Astrocyte (in vitro differentiated cells and primary cell): ENCODE results near the gene KRTAP5-5. TPM values are rescaled to one million over a fixed set of nuclear protein-coding genes. Genes with fewer than 3 reads are reported as not detected.
"Not testable (repeated sequence)": the region's sequence is repeated elsewhere in the genome, so short reads cannot be mapped to it uniquely, and the experiment has no call there.

Source experiments
- DNase-seq: peaks from one replicate; pipeline ENCODE4 v3.0.0-alpha.2; 2010; ENCODE audit warnings: low read depth
- FAIRE-seq: peaks from 2 replicates; lab custom pipeline; 2011; peaks lifted over from hg19 to GRCh38; lab: Jason Lieb, UNC
- H2AFZ ChIP-seq: 2 replicates; pipeline ENCODE4 v1.6.0; 2012; ENCODE audit warnings: low read depth, low read length, inconsistent platforms
- H3K27ac ChIP-seq: 2 replicates; pipeline ENCODE4 v1.5.1; 2011; ENCODE audit warnings: low read depth, low read length, inconsistent platforms
- H3K27me3 ChIP-seq: 2 replicates; pipeline ENCODE4 v1.6.0; 2011; ENCODE audit warnings: low read length, inconsistent platforms; ENCODE audit not compliant: insufficient read depth
- H3K36me3 ChIP-seq: 2 replicates; pipeline ENCODE4 v1.5.1; 2011; ENCODE audit warnings: low read length, inconsistent platforms; ENCODE audit not compliant: insufficient read depth
- H3K4me1 ChIP-seq: 2 replicates; pipeline ENCODE4 v1.5.1; 2011; ENCODE audit warnings: low read length, inconsistent platforms; ENCODE audit not compliant: insufficient read depth
- H3K4me2 ChIP-seq: 2 replicates; pipeline ENCODE4 v1.6.0; 2012; ENCODE audit warnings: low read length, inconsistent platforms
- H3K4me3 ChIP-seq: 2 replicates; pipeline ENCODE4 v1.5.1; 2011; ENCODE audit warnings: low read depth, mild to moderate bottlenecking, low read length, inconsistent platforms; ENCODE audit not compliant: insufficient read depth
- H3K79me2 ChIP-seq: 2 replicates; pipeline ENCODE4 v1.6.0; 2012; ENCODE audit warnings: mild to moderate bottlenecking, low read length, inconsistent platforms; ENCODE audit not compliant: insufficient read depth
- H3K9ac ChIP-seq: 2 replicates; pipeline ENCODE4 v1.6.0; 2012; ENCODE audit warnings: mild to moderate bottlenecking, low read length, inconsistent platforms
- H3K9me3 ChIP-seq: 2 replicates; pipeline ENCODE4 v1.5.1; 2012; ENCODE audit warnings: low read depth, mild to moderate bottlenecking, low read length, inconsistent platforms; ENCODE audit not compliant: insufficient read depth
- H4K20me1 ChIP-seq: 2 replicates; pipeline ENCODE4 v1.6.0; 2012; ENCODE audit warnings: low read length, inconsistent platforms; ENCODE audit not compliant: insufficient read depth
- H3K27ac Mint-ChIP-seq: one replicate; pipeline ENCODE4 v1.8.0; 2021; ENCODE audit warnings: mild to moderate bottlenecking, mixed read lengths; ENCODE audit not compliant: unreplicated experiment
- H3K27me3 Mint-ChIP-seq: one replicate; pipeline ENCODE4 v1.8.0; 2021; ENCODE audit warnings: low read depth, mixed read lengths; ENCODE audit not compliant: unreplicated experiment
- H3K36me3 Mint-ChIP-seq: one replicate; pipeline ENCODE4 v1.8.0; 2021; ENCODE audit warnings: low read depth, mixed read lengths; ENCODE audit not compliant: unreplicated experiment
- H3K4me1 Mint-ChIP-seq: one replicate; pipeline ENCODE4 v1.8.0; 2021; ENCODE audit warnings: low read depth, mixed read lengths; ENCODE audit not compliant: unreplicated experiment
- H3K4me3 Mint-ChIP-seq: one replicate; pipeline ENCODE4 v1.8.0; 2021; ENCODE audit warnings: mild to moderate bottlenecking, moderate library complexity, mixed read lengths; ENCODE audit not compliant: unreplicated experiment
- H3K9me3 Mint-ChIP-seq: one replicate; pipeline ENCODE4 v1.8.0; 2021; ENCODE audit warnings: mild to moderate bottlenecking, mixed read lengths; ENCODE audit not compliant: unreplicated experiment
- EZH2 ChIP-seq: IDR thresholded peaks from 2 replicates; pipeline ENCODE4 v1.6.1; 2012; ENCODE audit warnings: mild to moderate bottlenecking, low read length, inconsistent platforms; ENCODE audit not compliant: insufficient read depth
- total RNA-seq: library from RNA; stranded (reverse); gene quantifications from 2 replicates; pipeline ENCODE4 v1.2.1, GENCODE V29; 2021
- TF ChIP-seq, protein P1 (sequence below): IDR thresholded peaks from 2 replicates; pipeline ENCODE4 v1.5.1; 2011; ENCODE audit warnings: low read depth, mild to moderate bottlenecking, inconsistent platforms, low read length, moderate library complexity; ENCODE audit not compliant: insufficient read depth

Gene KRTAP5-5
- total RNA-seq, 1 donor from 2014 or later = not detected

DNA sequence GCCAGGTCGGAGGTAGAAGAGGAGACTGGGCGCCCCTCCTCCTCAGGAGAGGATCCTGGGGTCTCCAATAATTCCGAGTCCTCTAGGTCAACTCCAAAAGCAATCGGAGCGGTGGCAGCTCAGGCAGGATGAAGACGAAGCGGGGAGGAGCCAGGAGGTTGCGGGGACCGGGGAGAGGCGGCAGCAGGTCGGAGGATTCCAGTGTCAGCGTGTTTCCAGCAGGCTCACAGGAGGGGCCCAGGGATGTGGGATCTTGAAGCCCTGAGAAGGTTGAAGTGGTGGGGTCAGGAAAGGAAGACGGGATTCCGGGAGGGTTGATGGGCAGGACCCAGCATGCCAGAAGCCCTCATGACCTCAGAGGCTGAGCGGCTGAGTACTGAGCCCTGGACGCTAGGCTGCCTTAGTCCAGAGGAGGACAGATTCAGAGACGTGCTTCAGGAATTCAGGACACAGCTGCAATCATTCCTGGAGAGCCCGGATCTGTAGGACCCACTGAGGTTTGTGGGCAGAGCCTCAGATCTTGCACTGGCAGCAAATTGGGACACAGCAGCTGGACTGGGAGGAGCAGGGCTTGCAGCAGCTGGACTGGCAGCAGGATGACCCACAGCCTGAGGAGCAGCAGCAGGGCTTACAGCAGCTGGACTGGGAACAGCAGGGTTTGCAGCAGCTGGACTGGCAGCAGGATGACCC lies 22.3 kb upstream of the KRTAP5-5 start:
- peaks cover 25% of the 10 kb centered on the region for H3K27me3 ChIP-seq
- H3K79me2 ChIP-seq, H3K36me3 ChIP-seq, H3K4me3 Mint-ChIP-seq, H3K36me3 Mint-ChIP-seq, H4K20me1 ChIP-seq, H3K4me3 ChIP-seq, DNase-seq, H3K9me3 Mint-ChIP-seq, H3K4me1 Mint-ChIP-seq, H3K4me2 ChIP-seq, H3K4me1 ChIP-seq, FAIRE-seq, H3K9ac ChIP-seq, H2AFZ ChIP-seq, H3K27ac ChIP-seq, H3K9me3 ChIP-seq: not testable (repeated sequence)
- H3K27ac Mint-ChIP-seq = peak overlapping the region; percentile 80
- peaks cover 34% of the 10 kb centered on the region for H3K27me3 Mint-ChIP-seq

DNA sequence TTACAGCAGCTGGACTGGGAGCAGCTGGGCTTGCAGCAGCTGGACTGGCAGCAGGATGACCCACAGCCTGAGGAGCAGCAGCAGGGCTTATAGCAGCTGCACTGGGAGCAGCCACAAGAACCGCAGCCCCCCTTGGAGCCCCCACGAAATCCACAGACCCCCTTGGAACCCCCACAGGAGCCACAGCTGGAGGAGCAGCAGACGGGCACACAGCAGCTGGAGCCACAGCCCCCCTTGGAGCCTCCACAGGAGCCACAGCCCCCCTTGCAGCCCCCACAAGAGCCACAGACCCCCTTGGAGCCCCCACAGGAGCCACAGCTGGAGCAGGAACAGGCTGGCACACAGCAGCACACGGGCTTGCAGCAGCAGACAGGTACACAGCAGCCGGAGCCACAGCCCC lies 21.7 kb upstream of the KRTAP5-5 start:
- H3K36me3 ChIP-seq, H3K27ac ChIP-seq, H3K36me3 Mint-ChIP-seq, H3K79me2 ChIP-seq, H2AFZ ChIP-seq, H4K20me1 ChIP-seq, DNase-seq, H3K9me3 Mint-ChIP-seq, H3K4me1 ChIP-seq, H3K4me3 Mint-ChIP-seq, H3K9me3 ChIP-seq, FAIRE-seq, H3K4me2 ChIP-seq, H3K4me3 ChIP-seq, H3K9ac ChIP-seq, H3K27ac Mint-ChIP-seq, H3K4me1 Mint-ChIP-seq: not testable (repeated sequence)
- peaks cover 32% of the 10 kb centered on the region for H3K27me3 Mint-ChIP-seq
- peaks cover 22% of the 10 kb centered on the region for H3K27me3 ChIP-seq

DNA sequence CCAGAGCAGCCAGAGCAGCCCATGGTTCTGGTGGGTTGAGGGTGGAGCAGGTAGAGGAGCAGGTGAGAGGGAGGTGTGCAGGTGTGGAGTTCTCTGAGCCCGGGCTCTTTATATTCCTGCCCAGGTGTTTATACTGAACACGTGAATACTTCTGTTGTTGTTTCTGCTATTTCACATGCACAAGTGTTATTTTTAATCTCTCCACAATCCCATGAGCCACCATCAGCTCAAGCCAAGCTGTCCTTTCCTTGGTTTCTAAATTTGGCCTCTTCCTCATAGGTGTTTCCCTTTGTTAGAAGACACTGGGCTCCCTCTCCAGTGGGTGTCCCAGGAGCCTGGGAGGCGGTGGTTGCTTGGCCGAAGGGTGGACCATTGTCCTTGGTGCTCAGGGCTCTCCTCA lies 21.2 kb upstream of the KRTAP5-5 start, which contains the start of gene KRTAP5-3:
KRTAP5-3 (minus strand) TSS at position 101 of the 400 bp plus-strand sequence; CDS start at position 23, 78 bp downstream.
- TF ChIP-seq, protein P1, sequence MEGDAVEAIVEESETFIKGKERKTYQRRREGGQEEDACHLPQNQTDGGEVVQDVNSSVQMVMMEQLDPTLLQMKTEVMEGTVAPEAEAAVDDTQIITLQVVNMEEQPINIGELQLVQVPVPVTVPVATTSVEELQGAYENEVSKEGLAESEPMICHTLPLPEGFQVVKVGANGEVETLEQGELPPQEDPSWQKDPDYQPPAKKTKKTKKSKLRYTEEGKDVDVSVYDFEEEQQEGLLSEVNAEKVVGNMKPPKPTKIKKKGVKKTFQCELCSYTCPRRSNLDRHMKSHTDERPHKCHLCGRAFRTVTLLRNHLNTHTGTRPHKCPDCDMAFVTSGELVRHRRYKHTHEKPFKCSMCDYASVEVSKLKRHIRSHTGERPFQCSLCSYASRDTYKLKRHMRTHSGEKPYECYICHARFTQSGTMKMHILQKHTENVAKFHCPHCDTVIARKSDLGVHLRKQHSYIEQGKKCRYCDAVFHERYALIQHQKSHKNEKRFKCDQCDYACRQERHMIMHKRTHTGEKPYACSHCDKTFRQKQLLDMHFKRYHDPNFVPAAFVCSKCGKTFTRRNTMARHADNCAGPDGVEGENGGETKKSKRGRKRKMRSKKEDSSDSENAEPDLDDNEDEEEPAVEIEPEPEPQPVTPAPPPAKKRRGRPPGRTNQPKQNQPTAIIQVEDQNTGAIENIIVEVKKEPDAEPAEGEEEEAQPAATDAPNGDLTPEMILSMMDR = no peak
- no peak for TF ChIP-seq EZH2
- no peaks in the 10 kb centered on the region for H3K36me3 Mint-ChIP-seq
- peaks cover 18% of the 10 kb centered on the region for H3K27me3 ChIP-seq
- H3K9me3 Mint-ChIP-seq = peaks cover 7% of the 10 kb centered on the region
- H3K27me3 Mint-ChIP-seq = peaks cover 28% of the 10 kb centered on the region
- H3K9me3 ChIP-seq = no peaks in the 10 kb centered on the region
- no peaks in the 10 kb centered on the region for H3K36me3 ChIP-seq
- no peak within 1 kb of the TSS for H3K9ac ChIP-seq
- peaks cover 7% of the 10 kb centered on the region for H3K4me1 Mint-ChIP-seq
- no peak within 1 kb of the TSS for H3K4me3 ChIP-seq
- DNase-seq (no peak), FAIRE-seq (no peak)
- no peak within 1 kb of the TSS for H3K4me3 Mint-ChIP-seq
- H3K79me2 ChIP-seq = no peaks in the 10 kb centered on the region
- H4K20me1 ChIP-seq = no peaks in the 10 kb centered on the region
- no peak within 1 kb of the TSS for H3K27ac ChIP-seq
- no peak within 1 kb of the TSS for H3K4me2 ChIP-seq
- H3K4me1 ChIP-seq = no peaks in the 10 kb centered on the region
- H2AFZ ChIP-seq = no peak within 1 kb of the TSS
- no peak within 1 kb of the TSS for H3K27ac Mint-ChIP-seq
